HepG2 (cell line): ENCODE results near the gene CCSER2.

Source experiments
- CBFB ChIP-seq: sonication (generic); formaldehyde crosslinking; IDR thresholded peaks from 2 replicates; pipeline ENCODE4 v1.4.0; 2020; ENCODE audit warnings: missing genetic modification reagents
- NR3C1 ChIP-seq: sonication (generic); formaldehyde crosslinking; IDR thresholded peaks from 2 replicates; pipeline ENCODE4 v1.4.0; 2020; ENCODE audit warnings: missing genetic modification reagents
- ZBTB7A ChIP-seq: sonication (generic); formaldehyde crosslinking; IDR thresholded peaks from 2 replicates; pipeline ENCODE4 v1.8.0; 2022; ENCODE audit warnings: mild to moderate bottlenecking, missing genetic modification reagents
- TF ChIP-seq, protein P1 (sequence below): sonication (generic); formaldehyde crosslinking; IDR thresholded peaks from 2 replicates; pipeline ENCODE4 v1.4.0; 2020; ENCODE audit warnings: missing genetic modification reagents

GRCh38 chr10:84511106-84511505 lies 182.7 kb downstream of the CCSER2 start:
- no peak for TF ChIP-seq CBFB (CRISPR knock-in tag)
- no peak for TF ChIP-seq ZBTB7A
- TF ChIP-seq NR3C1 (CRISPR knock-in tag), result no peak
- TF ChIP-seq, protein P1, sequence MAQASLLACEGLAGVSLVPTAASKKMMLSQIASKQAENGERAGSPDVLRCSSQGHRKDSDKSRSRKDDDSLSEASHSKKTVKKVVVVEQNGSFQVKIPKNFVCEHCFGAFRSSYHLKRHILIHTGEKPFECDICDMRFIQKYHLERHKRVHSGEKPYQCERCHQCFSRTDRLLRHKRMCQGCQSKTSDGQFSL, result no peak
